MM.1S (cell line): ENCODE measurements around the gene ZNF98.

Experiments
- DNase-seq: peaks from one replicate; pipeline ENCODE4 v3.0.0-alpha.2; 2015
- H2AFZ ChIP-seq: fragments of 300-600 bp; sonication (generic); 2 replicates; pipeline ENCODE4 v1.6.0; 2016; ENCODE audit warnings: antibody characterized with exemption, low read length
- H3F3A ChIP-seq: fragments of 300-600 bp; sonication (generic); 2 replicates; pipeline ENCODE4 v1.6.1; 2016; ENCODE audit warnings: mild to moderate bottlenecking, antibody characterized with exemption, low read length, moderate library complexity, mixed read lengths; ENCODE audit not compliant: insufficient read depth
- H3K27ac ChIP-seq: fragments of 300-600 bp; sonication (generic); 2 replicates; pipeline ENCODE4 v1.5.1; 2016; ENCODE audit warnings: mild to moderate bottlenecking, low read length
- H3K27me3 ChIP-seq: fragments of 300-600 bp; sonication (generic); replicated peaks from 2 replicates; pipeline ENCODE4 v1.6.0; 2016; ENCODE audit warnings: low read length; ENCODE audit not compliant: insufficient read depth
- H3K36me3 ChIP-seq: fragments of 300-600 bp; sonication (generic); replicated peaks from 2 replicates; pipeline ENCODE4 v1.6.1; 2016; ENCODE audit warnings: mild to moderate bottlenecking, low read length, mixed read lengths; ENCODE audit not compliant: insufficient read depth
- H3K4me1 ChIP-seq: fragments of 300-600 bp; sonication (generic); 2 replicates; pipeline ENCODE4 v1.6.1; 2016; ENCODE audit warnings: low read length, mixed read lengths
- H3K4me2 ChIP-seq: fragments of 300-600 bp; sonication (generic); 2 replicates; pipeline ENCODE4 v1.6.0; 2016; ENCODE audit warnings: low read depth, low read length
- H3K4me3 ChIP-seq: fragments of 300-600 bp; sonication (generic); 2 replicates; pipeline ENCODE4 v1.5.1; 2016; ENCODE audit warnings: low read length, mixed read lengths
- H3K79me2 ChIP-seq: fragments of 300-600 bp; sonication (generic); 2 replicates; pipeline ENCODE4 v1.6.1; 2016; ENCODE audit warnings: mixed run types, low read length, mixed read lengths
- H3K9ac ChIP-seq: fragments of 300-600 bp; sonication (generic); 2 replicates; pipeline ENCODE4 v1.6.1; 2016; ENCODE audit warnings: low read length, mixed read lengths
- H3K9me2 ChIP-seq: fragments of 300-600 bp; sonication (generic); replicated peaks from 2 replicates; pipeline ENCODE4 v1.6.1; 2016; ENCODE audit warnings: mild to moderate bottlenecking, low read length, mixed read lengths; ENCODE audit not compliant: insufficient read depth
- H3K9me3 ChIP-seq: fragments of 300-600 bp; sonication (generic); replicated peaks from 2 replicates; pipeline ENCODE4 v1.6.1; 2016; ENCODE audit warnings: mild to moderate bottlenecking, low read length, mixed read lengths; ENCODE audit not compliant: insufficient read depth
- H4K20me1 ChIP-seq: fragments of 300-600 bp; sonication (generic); 2 replicates; pipeline ENCODE4 v1.6.1; 2016; ENCODE audit warnings: mild to moderate bottlenecking, low read length, moderate library complexity, mixed read lengths; ENCODE audit not compliant: insufficient read depth
- EZH2 ChIP-seq: fragments of 300-600 bp; sonication (generic); optimal IDR thresholded peaks from 2 replicates; pipeline ENCODE3; 2017; ENCODE audit warnings: low read depth, mild to moderate bottlenecking, antibody characterized with exemption, low read length, mixed read lengths
- EZH2phosphoT487 ChIP-seq: fragments of 300-600 bp; sonication (generic); IDR thresholded peaks from 2 replicates; pipeline ENCODE4 v1.6.1; 2018; ENCODE audit warnings: antibody characterized with exemption, low read length
- TF ChIP-seq, protein P1 (sequence below): fragments of 300-600 bp; sonication (generic); IDR thresholded peaks from 2 replicates; pipeline ENCODE4 v1.5.1; 2016; ENCODE audit warnings: antibody characterized with exemption, low read length, mixed read lengths

The ZNF98 gene

GRCh38 chr19:22422211-22422610 is at the start of gene ZNF98:
Gene ZNF98 (minus strand): TSS chr19:22422346. CDS start chr19:22422224, 122 bp downstream.
- no peaks in the 10 kb centered on the region for H4K20me1 ChIP-seq
- no peaks in the 10 kb centered on the region for H3K4me1 ChIP-seq
- no peaks in the 10 kb centered on the region for H3K27me3 ChIP-seq
- H3F3A ChIP-seq: no peaks in the 10 kb centered on the region
- H3K9me3 ChIP-seq: no peaks in the 10 kb centered on the region
- H3K4me2 ChIP-seq: no peak within 1 kb of the TSS
- H3K9ac ChIP-seq: no peak within 1 kb of the TSS
- H3K4me3 ChIP-seq: no peak within 1 kb of the TSS
- no peaks in the 10 kb centered on the region for H3K36me3 ChIP-seq
- H3K79me2 ChIP-seq: no peaks in the 10 kb centered on the region
- no peaks in the 10 kb centered on the region for H3K9me2 ChIP-seq
- DNase-seq: no peak
- H2AFZ ChIP-seq: no peak within 1 kb of the TSS
- TF ChIP-seq EZH2 (no peak), EZH2phosphoT487 (no peak)
- TF ChIP-seq, protein P1, sequence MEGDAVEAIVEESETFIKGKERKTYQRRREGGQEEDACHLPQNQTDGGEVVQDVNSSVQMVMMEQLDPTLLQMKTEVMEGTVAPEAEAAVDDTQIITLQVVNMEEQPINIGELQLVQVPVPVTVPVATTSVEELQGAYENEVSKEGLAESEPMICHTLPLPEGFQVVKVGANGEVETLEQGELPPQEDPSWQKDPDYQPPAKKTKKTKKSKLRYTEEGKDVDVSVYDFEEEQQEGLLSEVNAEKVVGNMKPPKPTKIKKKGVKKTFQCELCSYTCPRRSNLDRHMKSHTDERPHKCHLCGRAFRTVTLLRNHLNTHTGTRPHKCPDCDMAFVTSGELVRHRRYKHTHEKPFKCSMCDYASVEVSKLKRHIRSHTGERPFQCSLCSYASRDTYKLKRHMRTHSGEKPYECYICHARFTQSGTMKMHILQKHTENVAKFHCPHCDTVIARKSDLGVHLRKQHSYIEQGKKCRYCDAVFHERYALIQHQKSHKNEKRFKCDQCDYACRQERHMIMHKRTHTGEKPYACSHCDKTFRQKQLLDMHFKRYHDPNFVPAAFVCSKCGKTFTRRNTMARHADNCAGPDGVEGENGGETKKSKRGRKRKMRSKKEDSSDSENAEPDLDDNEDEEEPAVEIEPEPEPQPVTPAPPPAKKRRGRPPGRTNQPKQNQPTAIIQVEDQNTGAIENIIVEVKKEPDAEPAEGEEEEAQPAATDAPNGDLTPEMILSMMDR: no peak
- no peak within 1 kb of the TSS for H3K27ac ChIP-seq

- no peak overlapping the region for H3K4me3 ChIP-seq
- no peaks in the 10 kb centered on the region for H4K20me1 ChIP-seq
- TF ChIP-seq EZH2phosphoT487 (no peak), EZH2 (no peak)
- TF ChIP-seq, protein P1: no peak
- DNase-seq: no peak
- no peak overlapping the region for H3K9ac ChIP-seq
- H3F3A ChIP-seq: no peaks in the 10 kb centered on the region
- H3K27ac ChIP-seq: no peak overlapping the region
- H3K4me2 ChIP-seq: no peak overlapping the region
- no peaks in the 10 kb centered on the region for H3K79me2 ChIP-seq
- H2AFZ ChIP-seq: no peak overlapping the region
- no peaks in the 10 kb centered on the region for H3K4me1 ChIP-seq
- H3K27me3 ChIP-seq: no peaks in the 10 kb centered on the region
- H3K9me2 ChIP-seq: no peaks in the 10 kb centered on the region
- no peaks in the 10 kb centered on the region for H3K36me3 ChIP-seq
- no peaks in the 10 kb centered on the region for H3K9me3 ChIP-seq
Observed at GRCh38 chr19:22446605-22447004, 24.5 kb upstream of the ZNF98 start.

DNA sequence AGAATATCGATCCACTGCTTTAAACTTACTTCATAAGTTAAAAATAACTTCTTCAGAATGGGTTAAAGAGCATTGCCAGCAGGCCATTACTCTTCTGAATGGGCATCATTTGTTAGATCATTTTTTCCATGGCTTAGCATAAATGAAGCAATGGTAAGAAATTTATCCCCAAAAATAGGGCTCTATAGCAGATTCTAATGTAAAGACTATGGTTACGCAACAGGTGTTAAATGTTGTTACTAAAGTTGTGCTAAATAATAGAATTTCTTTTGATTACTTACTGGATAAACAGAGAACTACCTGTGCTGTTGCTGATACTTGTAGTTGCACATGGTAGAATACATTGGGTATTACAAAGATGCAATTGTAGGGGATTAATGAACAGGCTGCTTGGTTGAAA is 15.9 kb upstream of the ZNF98 start:
- Histone ChIP-seq H4K20me1 (no peaks in the 10 kb centered on the region), H3K27ac (no peak overlapping the region), H3K79me2 (no peaks in the 10 kb centered on the region), H2AFZ (no peak overlapping the region), H3K4me2 (no peak overlapping the region), H3K27me3 (no peaks in the 10 kb centered on the region), H3K9me2 (no peaks in the 10 kb centered on the region), H3K4me1 (no peaks in the 10 kb centered on the region), H3F3A (no peaks in the 10 kb centered on the region), H3K4me3 (no peak overlapping the region), H3K9ac (no peak overlapping the region), H3K9me3 (no peaks in the 10 kb centered on the region), H3K36me3 (no peaks in the 10 kb centered on the region)
- TF ChIP-seq EZH2: no peak
- DNase-seq: no peak

DNA sequence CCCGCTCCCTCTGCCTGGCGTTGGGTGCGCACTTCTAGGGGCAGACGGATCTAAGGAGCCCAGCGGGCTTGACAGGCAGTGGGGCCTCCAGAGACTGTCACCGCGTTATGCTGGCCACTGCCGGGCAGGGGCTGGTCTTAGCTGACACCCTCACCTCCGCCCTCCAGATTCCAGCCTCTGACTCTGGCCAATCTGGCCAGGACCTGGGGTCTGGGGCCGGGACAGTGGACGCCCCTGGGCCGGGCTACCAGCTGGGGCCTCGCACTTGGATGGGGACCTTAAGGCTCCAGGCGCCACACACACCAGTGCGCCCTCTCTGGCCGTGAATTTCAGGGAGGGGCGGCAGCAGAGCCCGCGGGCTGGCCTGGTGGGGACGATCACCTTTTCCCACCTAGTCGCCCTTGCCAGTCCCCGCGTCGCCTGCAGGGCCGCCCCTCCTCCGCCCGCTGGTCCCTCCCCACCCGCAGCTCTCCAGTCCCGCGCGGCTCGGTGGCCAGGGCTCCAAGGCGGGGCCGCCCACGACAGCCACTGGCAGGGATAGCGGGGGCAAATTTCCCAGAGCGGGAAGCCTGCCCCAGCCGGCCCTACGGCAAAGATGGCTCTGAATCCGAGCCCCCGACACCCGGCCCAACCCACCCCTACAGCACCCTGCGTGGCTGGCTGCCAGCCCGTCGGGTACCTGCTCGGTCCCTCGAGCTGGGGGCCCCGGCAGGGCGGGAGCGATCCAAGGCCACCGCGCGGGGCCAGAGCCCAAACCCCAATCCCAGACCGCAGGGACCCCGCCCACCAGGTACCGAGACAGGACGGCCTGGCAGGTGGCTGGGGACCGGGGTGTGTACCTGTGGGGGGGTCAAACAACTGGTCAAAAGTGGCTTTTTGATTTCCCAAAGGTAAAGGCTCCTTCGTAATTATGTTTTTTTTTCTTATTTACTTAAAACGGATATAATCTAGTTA is 6.1 kb upstream of the ZNF98 start:
- Histone ChIP-seq H3K4me3 (no peak overlapping the region), H2AFZ (no peak overlapping the region), H3K36me3 (no peaks in the 10 kb centered on the region), H3K9ac (no peak overlapping the region), H4K20me1 (no peaks in the 10 kb centered on the region), H3K79me2 (no peaks in the 10 kb centered on the region), H3K9me2 (no peaks in the 10 kb centered on the region), H3K9me3 (no peaks in the 10 kb centered on the region), H3K4me1 (no peaks in the 10 kb centered on the region), H3F3A (no peaks in the 10 kb centered on the region), H3K27ac (no peak overlapping the region), H3K4me2 (no peak overlapping the region), H3K27me3 (no peaks in the 10 kb centered on the region)
- no peak for DNase-seq
- TF ChIP-seq EZH2: no peak
